HG03066 (cell line): ENCODE measurements around the gene OGFOD1.
"Not testable (repeated sequence)": the region's sequence is repeated elsewhere in the genome, so short reads cannot be mapped to it uniquely, and the experiment has no call there.

Experiments used
- ATAC-seq: cut with Tn5 transposase; IDR thresholded peaks from one replicate; pipeline ENCODE4 v1.9.1; 2021; ENCODE audit warnings: low read depth; ENCODE audit not compliant: unreplicated experiment

Gene OGFOD1

DNA sequence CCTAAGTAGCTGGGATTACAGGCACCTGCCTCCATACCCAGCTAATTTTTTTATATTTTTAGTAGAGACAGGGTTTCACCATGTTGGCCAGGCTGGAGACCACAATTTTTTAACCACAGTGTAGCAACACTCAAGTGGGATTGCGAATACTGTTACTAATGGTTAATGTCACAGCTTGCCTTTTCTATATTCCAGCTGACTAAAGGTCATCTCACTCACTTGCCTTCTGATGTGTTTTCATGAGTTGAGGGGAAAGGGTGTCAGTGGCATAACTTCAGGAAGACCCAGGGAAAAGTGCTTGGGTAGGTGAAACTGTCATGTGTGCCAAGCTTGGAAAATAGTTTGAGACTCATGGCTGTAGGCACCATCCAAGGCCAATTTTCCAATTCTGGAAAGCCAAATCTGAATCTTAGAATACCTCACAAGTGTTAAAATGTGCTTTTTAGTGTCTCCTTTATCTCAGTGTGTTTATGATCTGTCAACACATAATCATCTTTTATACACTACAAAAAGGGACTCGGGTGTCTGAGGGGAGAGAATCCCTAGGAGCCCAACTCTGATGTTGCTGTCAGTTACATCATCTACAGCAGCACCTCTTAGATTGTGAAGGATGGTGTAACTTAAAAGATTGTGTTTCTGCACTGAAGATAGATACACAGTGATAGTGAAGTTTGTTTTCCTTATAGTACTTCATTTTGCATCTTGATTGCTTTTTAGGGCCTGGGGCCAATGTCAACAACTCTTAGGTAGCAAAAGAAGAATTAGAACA, 27.1 kb downstream of the OGFOD1 start:
- no peak for ATAC-seq

- no peak for ATAC-seq
These were observed 28.1 kb downstream of the OGFOD1 start for GRCh38 chr16:56479469-56479868.

DNA sequence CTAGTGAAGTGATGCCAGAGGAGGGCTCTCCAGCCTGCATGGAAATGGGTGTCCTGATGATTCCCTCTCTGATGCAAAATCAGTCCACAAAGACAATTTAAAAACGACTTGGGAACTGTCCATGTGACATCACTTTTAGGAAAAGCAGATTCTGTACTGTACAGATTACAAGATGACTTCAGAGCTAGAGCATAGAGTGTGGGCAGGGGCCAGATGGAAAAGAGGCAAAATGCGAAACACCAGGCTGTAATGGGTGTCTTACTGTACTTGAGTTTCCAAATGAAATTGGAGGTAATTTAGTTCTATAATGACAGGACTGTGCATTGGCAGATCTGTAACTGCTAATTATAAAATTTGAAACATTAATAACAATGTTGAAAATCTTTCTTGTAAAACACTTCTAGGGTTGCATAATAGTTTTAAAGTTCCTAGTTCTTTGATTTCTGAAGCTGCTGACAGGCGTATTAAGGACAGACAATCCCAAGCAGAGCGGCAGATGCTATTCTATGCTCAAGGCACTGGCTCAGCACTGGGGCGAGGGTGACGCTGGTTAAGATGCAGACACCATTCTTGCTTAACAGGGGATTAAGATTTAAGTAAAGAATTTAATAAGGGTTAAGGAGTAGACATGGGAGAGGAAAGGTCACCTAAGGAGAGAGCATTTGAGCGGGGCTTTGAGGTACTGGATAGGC, 29.6 kb downstream of the OGFOD1 start:
- ATAC-seq, result no peak

DNA sequence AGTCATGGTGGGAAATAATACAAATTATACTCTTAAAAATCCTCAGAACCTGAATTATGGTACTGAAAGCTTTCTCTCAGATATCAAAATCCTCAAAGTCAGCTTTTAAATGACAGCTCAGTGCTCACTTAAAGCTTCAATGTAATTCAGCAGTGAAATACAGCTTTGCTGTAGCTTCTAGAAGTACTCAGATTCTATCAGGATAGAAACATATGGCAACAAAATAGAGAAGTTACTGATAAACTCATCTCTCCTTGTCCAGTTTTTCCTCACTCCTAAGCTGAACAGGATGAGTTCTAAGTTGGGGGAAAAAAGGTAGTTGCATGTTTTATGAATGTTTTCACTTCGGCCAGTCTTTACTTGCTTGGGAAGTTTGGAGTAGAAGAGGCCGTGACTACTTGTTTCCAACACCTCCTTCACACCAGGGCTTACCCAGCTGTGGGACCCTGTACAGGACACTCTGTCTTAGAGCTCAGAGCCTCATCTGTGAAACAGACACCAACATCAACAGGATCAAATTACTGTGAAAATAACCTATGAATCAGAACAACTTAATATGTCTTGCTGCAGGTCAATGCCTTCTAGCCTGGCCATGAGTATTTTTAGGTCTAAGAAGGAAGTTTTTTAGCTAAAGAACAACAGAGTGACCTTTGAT, 30.2 kb downstream of the OGFOD1 start:
- no peak for ATAC-seq

- ATAC-seq, result no peak
These were observed 31.4 kb downstream of the OGFOD1 start for GRCh38 chr16:56482683-56483236.

DNA sequence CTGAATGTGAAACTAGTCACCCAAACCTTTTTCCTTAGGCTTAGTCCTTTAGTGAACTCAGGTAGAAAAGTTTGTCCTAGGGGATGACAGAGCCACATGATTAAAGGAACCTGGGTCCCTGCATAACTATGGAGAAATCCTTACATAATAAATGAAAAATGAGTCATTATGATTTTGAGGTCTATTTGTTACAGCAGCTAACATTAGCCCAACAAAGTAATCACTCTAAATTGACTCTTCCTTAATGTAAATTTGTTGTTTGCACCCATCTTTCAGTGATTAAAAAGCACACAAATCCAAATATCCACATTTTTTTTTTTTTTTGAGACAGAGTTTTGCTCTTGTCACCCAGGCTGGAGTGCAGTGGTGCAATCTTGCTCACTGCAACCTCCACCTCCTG, 32.0 kb downstream of the OGFOD1 start:
- no peak for ATAC-seq

- ATAC-seq, result no peak
These were observed 36.7 kb downstream of the OGFOD1 start for GRCh38 chr16:56488035-56488434.

DNA sequence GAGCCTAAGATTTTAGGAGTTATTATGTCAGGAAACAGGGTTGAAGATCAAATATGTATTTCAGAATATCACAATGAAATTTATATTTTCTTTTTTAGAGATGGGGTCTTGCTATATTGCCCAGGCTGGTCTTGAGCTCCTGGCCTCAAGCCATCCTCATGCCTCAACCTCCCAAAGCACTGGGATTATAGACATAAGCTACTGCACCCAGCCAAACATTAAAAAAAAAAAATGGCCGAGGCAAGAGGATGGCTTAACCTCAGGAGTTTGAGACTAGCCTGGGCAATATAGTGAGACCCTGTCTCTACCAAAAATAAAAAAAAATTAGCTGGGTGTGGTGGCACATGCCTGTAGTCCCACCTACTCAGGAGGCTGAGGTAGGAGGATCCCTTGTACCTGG, 37.5 kb downstream of the OGFOD1 start:
- not testable (repeated sequence) for ATAC-seq

DNA sequence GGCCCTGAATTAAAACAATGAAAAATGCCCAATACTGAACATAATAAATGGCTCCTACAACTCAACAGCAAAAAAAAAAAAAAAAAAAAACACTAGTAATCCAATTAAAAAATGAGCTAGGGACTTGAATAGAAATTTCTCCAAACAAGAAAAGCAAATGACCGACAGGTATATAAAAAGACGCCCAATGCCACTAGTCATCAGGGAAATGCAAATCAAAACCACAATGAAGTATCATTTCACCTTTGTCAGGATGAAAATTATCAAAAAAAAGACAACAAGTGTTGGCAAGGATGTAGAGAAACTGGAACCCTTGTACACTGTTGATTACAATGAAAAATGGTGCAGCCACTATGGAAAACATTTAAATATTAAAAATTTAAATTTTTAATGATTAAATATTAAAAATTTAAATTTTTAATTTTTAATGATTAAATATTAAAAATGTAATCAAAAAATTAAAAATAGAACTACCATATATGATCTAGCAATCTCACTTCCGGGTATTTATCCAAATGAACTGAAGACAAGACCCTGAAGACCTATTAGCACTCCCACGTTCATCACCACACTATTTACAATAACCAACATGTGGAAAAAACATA, 40.4 kb downstream of the OGFOD1 start:
- no peak for ATAC-seq

DNA sequence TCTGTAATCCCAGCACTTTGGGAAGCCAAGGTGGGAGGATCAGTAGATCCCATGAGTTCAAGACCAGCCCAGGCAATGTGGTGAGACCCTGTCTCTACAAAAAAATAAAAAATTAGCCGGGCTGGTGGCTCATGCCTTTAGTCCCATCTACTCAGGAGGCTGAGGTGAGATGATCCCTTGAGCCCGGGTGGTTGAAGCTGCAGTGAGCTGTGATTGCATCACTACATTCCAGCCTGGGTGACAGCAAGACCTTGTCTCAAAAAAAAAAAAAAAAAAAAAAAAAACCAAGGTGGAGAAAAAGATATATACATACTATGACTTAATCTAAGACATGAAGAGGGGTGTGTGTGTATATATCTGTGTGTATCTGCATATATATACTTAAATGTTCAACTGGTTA, 41.8 kb downstream of the OGFOD1 start:
- ATAC-seq, result no peak

- no peak for ATAC-seq
These were observed 42.5 kb downstream of the OGFOD1 start for GRCh38 chr16:56493815-56494214.

DNA sequence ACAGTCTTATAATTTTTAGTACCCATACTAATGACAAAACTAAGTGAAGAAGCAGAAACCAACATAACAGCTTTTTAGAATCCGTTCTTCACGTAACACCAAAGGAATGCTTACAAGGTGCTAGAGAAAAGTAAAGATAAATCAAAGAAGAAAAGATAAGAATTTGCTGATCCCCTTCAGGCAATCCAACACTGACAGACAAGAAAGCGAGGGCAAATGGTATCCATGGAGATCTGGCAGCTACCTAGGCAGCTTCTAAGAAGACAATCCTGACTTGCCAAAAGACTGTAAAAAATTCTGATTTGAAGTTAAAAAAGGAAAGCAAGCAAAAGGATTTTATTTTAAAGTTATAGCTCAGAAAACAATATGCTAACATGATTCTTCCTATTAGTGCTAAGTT, 53.8 kb downstream of the OGFOD1 start:
- no peak for ATAC-seq

DNA sequence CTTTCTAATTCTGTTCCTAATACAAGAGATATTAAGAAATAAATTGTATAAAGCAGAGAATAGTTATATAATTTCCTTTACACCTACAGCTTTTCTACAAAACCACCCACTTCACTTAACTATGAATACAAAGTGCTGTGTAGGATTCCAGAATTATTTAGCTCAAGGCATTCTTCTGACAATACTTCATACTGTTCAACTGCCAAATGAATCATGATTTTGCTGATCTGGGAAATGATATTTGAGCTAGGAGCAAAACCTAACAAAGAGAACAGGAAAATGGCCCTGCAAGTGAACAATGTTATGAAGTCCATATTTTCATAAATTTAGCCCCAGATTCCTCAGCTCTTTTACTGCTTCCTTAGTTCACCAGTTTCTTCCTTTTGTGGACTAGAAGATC, 55.6 kb downstream of the OGFOD1 start:
- ATAC-seq, result no peak

- no peak for ATAC-seq
These were observed 59.2 kb downstream of the OGFOD1 start for GRCh38 chr16:56510544-56510943.

GRCh38 chr16:56512025-56512424, 60.7 kb downstream of the OGFOD1 start:
- ATAC-seq, result no peak

DNA sequence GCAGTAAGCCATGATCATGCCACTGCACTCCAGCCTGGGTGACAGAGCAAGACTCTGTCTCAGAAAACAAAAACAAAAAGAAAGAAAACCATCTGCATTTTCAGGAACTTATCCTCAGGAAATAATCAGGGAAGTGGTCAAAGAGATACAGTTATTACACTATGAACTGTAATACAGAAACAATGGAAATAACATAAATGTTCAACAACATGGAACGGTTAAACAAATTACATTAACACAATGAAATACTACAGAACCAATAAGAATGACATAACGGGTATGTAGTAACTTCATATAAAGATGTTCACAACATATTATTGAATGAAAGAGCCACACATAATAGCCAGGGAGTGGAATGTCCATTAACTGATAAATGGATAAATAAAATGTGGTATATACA, 61.7 kb downstream of the OGFOD1 start:
- no peak for ATAC-seq

GRCh38 chr16:56513972-56514371, 62.6 kb downstream of the OGFOD1 start:
- no peak for ATAC-seq

- ATAC-seq, result no peak
These were observed 63.5 kb downstream of the OGFOD1 start for GRCh38 chr16:56514845-56515244.

- no peak for ATAC-seq
These were observed 64.3 kb downstream of the OGFOD1 start for GRCh38 chr16:56515665-56516064.

- no peak for ATAC-seq
These were observed 65.9 kb downstream of the OGFOD1 start for GRCh38 chr16:56517206-56517605.

- no peak for ATAC-seq
These were observed 67.1 kb downstream of the OGFOD1 start for GRCh38 chr16:56518425-56518824.
